ENCODE data around the gene DHRS12.

- no peak for TF ChIP-seq EZH2 (IDR thresholded peaks at IDR 0.05; ENCODE audit: borderline replicate concordance, low read length)
- no peak for TF ChIP-seq CTCF (IDR thresholded peaks at IDR 0.05; ENCODE audit: low read length)
Observed at GRCh38 chr13:51780099-51780498, 23.9 kb downstream of the DHRS12 start.

Measured in OCI-LY1 (cell line).